CD8-positive, alpha-beta memory T cell (primary cell): Measurements from ENCODE around the gene BCR. TPM values are rescaled to one million over a fixed set of nuclear protein-coding genes. Genes with fewer than 3 reads are reported as not detected.
A peak's percentile ranks its signal among the peaks of the same experiment; 100 is the strongest.

ENCODE experiments used
- CTCF ChIA-PET: fragments of 350-600 bp; sonication (Branson Sonifier 250); formaldehyde crosslinking; loops from one replicate; lab custom pipeline; 2021; ENCODE audit warnings: antibody characterized with exemption; lab: Charles Lee
- POLR2A ChIA-PET: fragments of 350-600 bp; sonication (Branson Sonifier 250); formaldehyde crosslinking; loops from one replicate; lab custom pipeline; 2021; ENCODE audit warnings: antibody characterized with exemption; lab: Charles Lee
- DNase-seq, 5 donors: peaks; one replicate each; pipeline versions ENCODE4 v3.0.0 to v3.0.0-alpha.2; 2020 to 2022; ENCODE audit warnings: mixed read lengths in 1 of 5
- H3K27ac ChIP-seq: one replicate; pipeline ENCODE4 v1.7.0; 2013; ENCODE audit warnings: low read depth, mild to moderate bottlenecking, low read length, moderate library complexity
- H3K27me3 ChIP-seq: 2 replicates; pipeline ENCODE4 v1.7.0; 2013; ENCODE audit warnings: low read length, mild to moderate bottlenecking; ENCODE audit not compliant: insufficient read depth, poor library complexity, severe bottlenecking
- H3K36me3 ChIP-seq: 2 replicates; pipeline ENCODE4 v1.7.0; 2013; ENCODE audit warnings: mild to moderate bottlenecking, low read length, moderate library complexity; ENCODE audit not compliant: insufficient read depth
- H3K4me1 ChIP-seq: 2 replicates; pipeline ENCODE4 v1.7.0; 2013; ENCODE audit warnings: mild to moderate bottlenecking, low read length, moderate library complexity; ENCODE audit not compliant: insufficient read depth
- H3K4me3 ChIP-seq: 2 replicates; pipeline ENCODE4 v1.7.0; 2013; ENCODE audit warnings: mild to moderate bottlenecking, low read length
- H3K9me3 ChIP-seq: 2 replicates; pipeline ENCODE4 v1.7.0; 2013; ENCODE audit warnings: mild to moderate bottlenecking, low read length
- H3K27ac Mint-ChIP-seq, 8 donors: one replicate each; pipeline ENCODE4 v1.8.0; 2020 to 2021; ENCODE audit warnings: mixed read lengths in 8 of 8, mild to moderate bottlenecking in 6 of 8, inconsistent platforms in 3 of 8, moderate library complexity in 3 of 8
- H3K27me3 Mint-ChIP-seq, 2 donors: one replicate each; pipeline ENCODE4 v1.8.0; 2020 to 2021; ENCODE audit warnings: mixed read lengths in 2 of 2, mild to moderate bottlenecking in 1 of 2, moderate library complexity in 1 of 2
- H3K36me3 Mint-ChIP-seq, 3 donors: one replicate each; pipeline ENCODE4 v1.8.0; 2020 to 2021; ENCODE audit warnings: mixed read lengths in 3 of 3, inconsistent platforms in 1 of 3, mild to moderate bottlenecking in 1 of 3
- H3K4me1 Mint-ChIP-seq, 3 donors: one replicate each; pipeline ENCODE4 v1.8.0; 2020 to 2021; ENCODE audit warnings: mixed read lengths in 3 of 3, inconsistent platforms in 1 of 3, mild to moderate bottlenecking in 1 of 3
- H3K4me3 Mint-ChIP-seq, 7 donors: one replicate each; pipeline ENCODE4 v1.8.0; 2020 to 2021; ENCODE audit warnings: mixed read lengths in 7 of 7, mild to moderate bottlenecking in 6 of 7, moderate library complexity in 4 of 7, inconsistent platforms in 2 of 7
- H3K9me3 Mint-ChIP-seq, 5 donors: one replicate each; pipeline ENCODE4 v1.8.0; 2020 to 2022; ENCODE audit warnings: mixed read lengths in 5 of 5, mild to moderate bottlenecking in 3 of 5, moderate library complexity in 2 of 5, inconsistent platforms in 1 of 5
- polyA plus RNA-seq: library from polyadenylated mRNA; unstranded; fragments of 300-500 nt; fragmentation: Illumina TruSeq; gene quantifications from one replicate; pipeline ENCODE4 v1.2.3, GENCODE V29; 2021
- total RNA-seq, 2 experiments: library from RNA; stranded (reverse); gene quantifications; one replicate each; pipeline ENCODE4 v1.2.3, GENCODE V29; 2021

The BCR gene
- total and polyA plus RNA-seq, 3 experiments from 2014 or later = 18.4 to 34.7 (median 33.2) TPM

DNA sequence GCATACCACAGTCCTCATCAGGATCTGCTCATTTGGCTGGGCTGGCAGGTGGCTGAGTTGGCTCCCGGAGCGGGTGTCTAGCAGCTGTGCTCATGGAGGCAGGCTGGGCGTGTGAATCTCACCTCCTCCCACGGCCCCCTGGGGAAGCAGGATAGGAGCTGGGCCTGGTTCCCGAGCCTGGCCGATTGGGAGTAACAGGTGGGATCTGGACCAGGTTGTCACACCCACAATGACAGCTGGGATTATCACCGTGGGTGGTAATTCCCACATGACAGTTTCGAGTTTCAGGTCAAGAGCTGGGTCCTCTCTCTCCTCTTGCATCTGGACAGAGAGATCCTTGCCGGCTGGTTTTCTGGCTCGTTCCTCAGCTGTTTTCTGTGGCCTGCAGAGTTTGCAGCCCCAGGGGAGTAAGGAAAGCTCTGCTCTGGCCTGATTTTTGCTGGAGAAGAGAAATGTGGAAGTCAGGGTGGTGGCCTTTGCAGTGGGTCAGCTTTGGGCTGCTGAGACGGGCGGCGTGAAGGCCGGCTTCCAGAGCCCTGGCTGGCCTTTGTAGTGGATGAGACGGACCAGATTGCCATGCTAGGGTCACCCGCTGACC lies 57.0 kb downstream of the BCR start:
- Mint-ChIP-seq H3K4me3 (peak overlapping the region in 5 of 7 donors; percentile 25 to 74 (median 55)), H3K36me3 (peaks cover 0 to 6% (median 3%) of the 10 kb centered on the region in 3 donors), H3K27ac (peak overlapping the region; percentile 60 to 99 (median 86)), H3K9me3 (no peaks in the 10 kb centered on the region), H3K27me3 (no peaks in the 10 kb centered on the region), H3K4me1 (peaks cover 66 to 85% (median 66%) of the 10 kb centered on the region in 3 donors)
- H3K27ac ChIP-seq = no peak overlapping the region
- no peak overlapping the region for H3K4me3 ChIP-seq
- no peaks in the 10 kb centered on the region for H3K9me3 ChIP-seq
- H3K4me1 ChIP-seq = peaks cover 53% of the 10 kb centered on the region
- H3K27me3 ChIP-seq = no peaks in the 10 kb centered on the region
- ChIA-PET CTCF (interaction anchor here (1.1 kb wide), 1 partner anchor 59 kb away, joined by 3 read pairs; no protein-coding TSS in a partner anchor), POLR2A (no interaction called here)
- peaks cover 6% of the 10 kb centered on the region for H3K36me3 ChIP-seq
- no peak for DNase-seq

DNA sequence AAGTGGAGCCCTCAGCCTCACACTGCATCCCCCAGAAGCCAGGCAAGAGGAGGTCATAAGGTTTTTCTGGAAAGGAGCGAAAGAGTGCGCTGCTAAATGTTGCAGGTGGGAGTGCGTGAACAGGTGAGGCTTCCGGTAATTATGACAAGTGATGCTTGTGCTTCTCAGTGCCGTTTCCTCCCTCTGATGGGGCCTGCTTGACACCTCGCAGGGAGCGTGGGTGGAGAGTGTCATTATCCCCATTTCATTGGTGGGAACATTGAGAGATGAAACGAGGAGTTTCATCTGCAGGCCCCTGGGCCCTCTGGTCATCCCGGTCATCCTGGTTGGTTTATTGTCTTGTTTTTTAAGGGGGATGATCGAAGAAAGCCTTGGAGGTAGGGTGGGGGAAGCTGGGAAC lies 57.5 kb downstream of the BCR start:
- Histone ChIP-seq H3K36me3 (peaks cover 6% of the 10 kb centered on the region), H3K27me3 (no peaks in the 10 kb centered on the region), H3K4me1 (peaks cover 58% of the 10 kb centered on the region), H3K27ac (no peak overlapping the region), H3K9me3 (no peaks in the 10 kb centered on the region), H3K4me3 (no peak overlapping the region)
- CTCF ChIA-PET = interaction anchor here (1.1 kb wide), 1 partner anchor 59 kb away, joined by 3 read pairs; no protein-coding TSS in a partner anchor
- Mint-ChIP-seq H3K4me1 (peaks cover 68 to 86% (median 72%) of the 10 kb centered on the region in 3 donors), H3K36me3 (peaks cover 0 to 6% (median 3%) of the 10 kb centered on the region in 3 donors), H3K4me3 (peak overlapping the region in 6 of 7 donors; percentile 25 to 74 (median 54)), H3K27ac (peak overlapping the region; percentile 60 to 99 (median 86)), H3K9me3 (no peaks in the 10 kb centered on the region), H3K27me3 (no peaks in the 10 kb centered on the region)
- POLR2A ChIA-PET = no interaction called here
- no peak for DNase-seq

GRCh38 chr22:23238707-23239106 lies 58.4 kb downstream of the BCR start:
- Mint-ChIP-seq H3K9me3 (no peaks in the 10 kb centered on the region), H3K4me1 (peaks cover 72 to 89% (median 80%) of the 10 kb centered on the region in 3 donors), H3K27ac (peak overlapping the region in 4 of 8 donors; percentile 78 to 88 (median 83)), H3K4me3 (peak overlapping the region in 1 of 7 donors; percentile 63), H3K27me3 (no peaks in the 10 kb centered on the region), H3K36me3 (peaks cover 0 to 6% (median 3%) of the 10 kb centered on the region in 3 donors)
- Histone ChIP-seq H3K36me3 (peaks cover 6% of the 10 kb centered on the region), H3K27ac (no peak overlapping the region), H3K4me1 (peaks cover 67% of the 10 kb centered on the region), H3K27me3 (no peaks in the 10 kb centered on the region), H3K4me3 (no peak overlapping the region), H3K9me3 (no peaks in the 10 kb centered on the region)
- DNase-seq = no peak
- ChIA-PET CTCF (no interaction called here), POLR2A (no interaction called here)

- ChIA-PET CTCF (no interaction called here), POLR2A (no interaction called here)
- no peaks in the 10 kb centered on the region for H3K27me3 ChIP-seq
- H3K4me1 ChIP-seq = peaks cover 73% of the 10 kb centered on the region
- DNase-seq = no peak
- no peaks in the 10 kb centered on the region for H3K9me3 ChIP-seq
- H3K9me3 Mint-ChIP-seq = no peaks in the 10 kb centered on the region
- H3K27ac ChIP-seq = no peak overlapping the region
- peaks cover 0 to 3% (median 2%) of the 10 kb centered on the region in 3 donors for H3K36me3 Mint-ChIP-seq
- H3K36me3 ChIP-seq = peaks cover 6% of the 10 kb centered on the region
- peak overlapping the region in 5 of 8 donors; percentile 32 to 64 (median 50) for H3K27ac Mint-ChIP-seq
- H3K4me1 Mint-ChIP-seq = peaks cover 73 to 90% (median 81%) of the 10 kb centered on the region in 3 donors
- no peak overlapping the region for H3K4me3 Mint-ChIP-seq
- H3K27me3 Mint-ChIP-seq = no peaks in the 10 kb centered on the region
- no peak overlapping the region for H3K4me3 ChIP-seq
Observed at GRCh38 chr22:23239429-23239828, 59.1 kb downstream of the BCR start.

GRCh38 chr22:23240639-23241389 lies 60.5 kb downstream of the BCR start:
- no peaks in the 10 kb centered on the region for H3K27me3 ChIP-seq
- H3K27ac ChIP-seq = no peak overlapping the region
- Mint-ChIP-seq H3K27ac (peak overlapping the region; percentile 42 to 97 (median 78)), H3K9me3 (no peaks in the 10 kb centered on the region), H3K4me3 (peak overlapping the region in 1 of 7 donors; percentile 45), H3K27me3 (no peaks in the 10 kb centered on the region), H3K4me1 (peaks cover 74 to 96% (median 74%) of the 10 kb centered on the region in 3 donors), H3K36me3 (peaks cover 0 to 3% (median 0%) of the 10 kb centered on the region in 3 donors)
- no peak overlapping the region for H3K4me3 ChIP-seq
- no peaks in the 10 kb centered on the region for H3K9me3 ChIP-seq
- no peak for DNase-seq
- ChIA-PET POLR2A (no interaction called here), CTCF (no interaction called here)
- H3K4me1 ChIP-seq = peaks cover 73% of the 10 kb centered on the region
- H3K36me3 ChIP-seq = peaks cover 6% of the 10 kb centered on the region

- H3K4me1 ChIP-seq = peaks cover 63% of the 10 kb centered on the region
- peak overlapping the region; percentile 52 for H3K27ac ChIP-seq
- no peaks in the 10 kb centered on the region for H3K27me3 Mint-ChIP-seq
- CTCF ChIA-PET = interaction anchor here (1.9 to 2.5 kb wide), 3 partner anchors 43 to 68 kb away, joined by 5 to 15 read pairs (median 6); partner anchors contain the start of gene BCR
- POLR2A ChIA-PET = no interaction called here
- no peak overlapping the region for H3K4me3 ChIP-seq
- H3K27me3 ChIP-seq = no peaks in the 10 kb centered on the region
- H3K4me1 Mint-ChIP-seq = peaks cover 68 to 94% (median 73%) of the 10 kb centered on the region in 3 donors
- no peak for DNase-seq
- peak overlapping the region in 6 of 7 donors; percentile 20 to 85 (median 48) for H3K4me3 Mint-ChIP-seq
- peak overlapping the region; percentile 82 to 97 (median 94) for H3K27ac Mint-ChIP-seq
- H3K9me3 ChIP-seq = no peaks in the 10 kb centered on the region
- peaks cover 6% of the 10 kb centered on the region for H3K36me3 ChIP-seq
- H3K9me3 Mint-ChIP-seq = no peaks in the 10 kb centered on the region
- peaks cover 0 to 5% (median 0%) of the 10 kb centered on the region in 3 donors for H3K36me3 Mint-ChIP-seq
Observed at GRCh38 chr22:23241562-23242472, 61.5 kb downstream of the BCR start.

DNA sequence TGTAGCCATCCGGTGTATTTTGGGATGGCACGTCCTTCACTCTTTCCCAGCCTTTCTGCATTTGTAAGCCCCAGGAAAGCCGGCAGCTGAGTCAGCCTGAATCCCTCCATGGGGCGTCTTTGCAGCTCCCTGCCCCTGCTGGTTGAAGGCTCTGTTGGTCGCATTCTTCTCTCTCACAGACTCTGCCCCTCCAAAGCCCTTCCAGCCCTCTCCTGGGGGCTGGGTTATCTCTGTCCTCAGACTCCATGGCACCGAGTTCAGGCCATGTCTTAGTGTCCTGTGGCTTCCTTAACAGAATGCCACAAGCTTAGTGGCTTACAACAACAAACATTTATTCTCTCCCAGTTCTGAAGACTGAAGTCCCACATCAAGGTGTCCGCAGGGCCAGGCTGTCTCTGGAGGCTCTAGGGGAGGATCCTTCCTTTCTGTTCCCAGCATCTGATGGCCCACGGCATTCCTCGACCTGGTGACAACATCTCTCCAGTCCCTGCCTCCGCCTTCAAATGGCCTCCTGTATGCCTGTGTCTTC lies 62.2 kb downstream of the BCR start:
- H3K9me3 Mint-ChIP-seq = no peaks in the 10 kb centered on the region
- peaks cover 0 to 5% (median 0%) of the 10 kb centered on the region in 3 donors for H3K36me3 Mint-ChIP-seq
- Histone ChIP-seq H3K27me3 (no peaks in the 10 kb centered on the region), H3K36me3 (peaks cover 6% of the 10 kb centered on the region), H3K27ac (peak overlapping the region; percentile 52), H3K4me1 (peaks cover 60% of the 10 kb centered on the region), H3K4me3 (peak overlapping the region; percentile 8), H3K9me3 (no peaks in the 10 kb centered on the region)
- ChIA-PET CTCF (interaction anchor here (0.8 to 2.5 kb wide), 9 partner anchors 36 to 98 kb away, joined by 3 to 15 read pairs (median 5); partner anchors contain the start of gene BCR), POLR2A (interaction anchor here (0.7 to 1.0 kb wide), 3 partner anchors 16 to 105 kb away, joined by 3 to 4 read pairs (median 4); partner anchors contain the start of gene BCR)
- DNase-seq = no peak
- peaks cover 69 to 94% (median 71%) of the 10 kb centered on the region in 3 donors for H3K4me1 Mint-ChIP-seq
- H3K27me3 Mint-ChIP-seq = no peaks in the 10 kb centered on the region
- H3K4me3 Mint-ChIP-seq = peak overlapping the region; percentile 12 to 82 (median 76)
- peak overlapping the region; percentile 82 to 99 (median 94) for H3K27ac Mint-ChIP-seq
